Measurements from ENCODE around the gene PIEZO1. TPM values are rescaled to one million over a fixed set of nuclear protein-coding genes. Genes with fewer than 3 reads are reported as not detected.

Gene PIEZO1
- total RNA-seq, 1 donor from 2014 or later: 240 TPM

DNA sequence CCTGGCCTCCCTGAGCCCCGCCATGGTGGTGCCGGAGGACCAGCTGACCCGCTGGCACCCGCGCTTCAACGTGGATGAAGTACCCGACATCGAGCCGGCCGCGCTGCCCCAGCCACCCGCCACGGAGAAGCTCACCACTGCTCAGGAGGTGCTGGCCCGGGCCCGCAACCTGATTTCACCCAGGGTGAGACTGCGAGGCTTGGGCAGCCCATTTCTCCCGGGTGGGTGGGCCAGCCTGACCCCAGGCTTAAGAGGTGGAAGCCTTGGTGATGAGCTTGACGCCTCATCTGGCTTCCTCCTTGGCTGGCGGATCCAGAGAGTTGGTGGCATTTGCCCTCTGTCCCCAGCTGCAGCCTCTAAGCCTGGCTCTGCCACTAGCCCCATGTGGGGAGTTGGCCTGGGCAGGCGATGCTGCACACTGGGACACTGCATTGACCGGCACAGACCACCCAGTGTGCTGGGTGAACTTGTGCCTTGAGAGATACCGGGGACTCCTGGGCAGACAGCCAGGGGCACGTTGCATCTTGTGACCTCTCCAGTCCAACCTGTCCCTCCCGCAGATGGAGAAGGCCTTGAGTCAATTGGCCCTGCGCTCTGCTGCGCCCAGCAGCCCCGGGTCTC is 21.6 kb upstream of the PIEZO1 start:
- Mint-ChIP-seq H3K27me3 (ENCODE audit: low read depth) (no peaks in the 10 kb centered on the region), H3K4me3 (ENCODE audit: low read depth) (peak overlapping the region; percentile 45), H3K36me3 (ENCODE audit: low read depth) (peaks cover 56% of the 10 kb centered on the region), H3K27ac (no peak overlapping the region), H3K4me1 (ENCODE audit: low read depth) (peaks cover 9% of the 10 kb centered on the region), H3K9me3 (no peaks in the 10 kb centered on the region)
- intact Hi-C loops (cut with micrococcal nuclease): no loop called here
- no peak for DNase-seq (ENCODE audit: low spot score)

DNA sequence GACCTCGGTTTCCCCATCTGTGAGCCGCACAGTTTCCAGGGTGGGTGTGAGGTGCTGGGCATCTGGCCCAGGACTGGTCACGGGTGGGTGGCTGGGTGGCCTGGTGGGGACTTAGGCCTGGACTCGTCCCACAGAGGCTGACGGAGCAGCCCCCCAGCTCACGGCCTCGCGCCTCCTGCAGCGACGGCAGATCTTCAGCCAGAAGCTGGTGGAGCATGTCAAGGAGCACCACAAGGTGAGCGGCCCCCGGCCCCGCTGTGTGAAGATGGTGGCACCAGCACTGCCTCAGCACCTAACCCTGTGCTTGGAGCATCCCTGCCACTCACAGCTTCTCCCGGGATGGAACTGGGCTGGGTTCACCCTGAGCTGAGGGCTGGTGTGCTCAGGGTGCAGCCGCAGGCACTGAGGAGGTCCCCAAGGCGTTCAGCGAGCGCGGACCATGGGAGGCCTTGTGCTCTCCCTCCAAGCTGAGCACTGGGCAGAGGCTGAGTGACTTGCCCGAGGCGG is 20.9 kb upstream of the PIEZO1 start:
- intact Hi-C loops (cut with micrococcal nuclease): no loop called here
- H3K27ac Mint-ChIP-seq: no peak overlapping the region
- H3K36me3 Mint-ChIP-seq (ENCODE audit: low read depth): peaks cover 55% of the 10 kb centered on the region
- H3K4me1 Mint-ChIP-seq (ENCODE audit: low read depth): peaks cover 13% of the 10 kb centered on the region
- H3K4me3 Mint-ChIP-seq (ENCODE audit: low read depth): peak overlapping the region; percentile 45
- no peaks in the 10 kb centered on the region for H3K27me3 Mint-ChIP-seq (ENCODE audit: low read depth)
- DNase-seq (ENCODE audit: low spot score): no peak
- no peaks in the 10 kb centered on the region for H3K9me3 Mint-ChIP-seq

DNA sequence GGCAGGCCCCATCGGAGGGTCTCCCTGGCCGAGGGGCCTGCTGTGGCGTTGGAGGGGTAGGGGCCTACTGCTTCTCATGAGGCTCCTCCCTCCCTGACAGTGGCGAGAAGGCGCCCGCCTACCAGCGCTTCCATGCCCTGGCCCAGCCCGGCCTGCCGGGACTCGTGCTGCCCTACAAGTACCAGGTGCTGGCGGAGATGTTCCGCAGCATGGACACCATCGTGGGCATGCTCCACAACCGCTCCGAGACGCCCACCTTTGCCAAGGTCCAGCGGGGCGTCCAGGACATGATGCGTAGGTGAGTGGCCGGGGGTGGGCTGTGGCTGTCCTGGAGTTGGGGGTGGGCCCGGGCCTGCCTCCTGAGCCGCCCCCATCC is 20.3 kb upstream of the PIEZO1 start:
- Mint-ChIP-seq H3K27me3 (ENCODE audit: low read depth) (no peaks in the 10 kb centered on the region), H3K36me3 (ENCODE audit: low read depth) (peaks cover 49% of the 10 kb centered on the region), H3K4me1 (ENCODE audit: low read depth) (peaks cover 18% of the 10 kb centered on the region), H3K9me3 (no peaks in the 10 kb centered on the region), H3K27ac (no peak overlapping the region), H3K4me3 (ENCODE audit: low read depth) (peak overlapping the region; percentile 81)
- DNase-seq (ENCODE audit: low spot score): no peak
- intact Hi-C loops (cut with micrococcal nuclease): no loop called here

DNA sequence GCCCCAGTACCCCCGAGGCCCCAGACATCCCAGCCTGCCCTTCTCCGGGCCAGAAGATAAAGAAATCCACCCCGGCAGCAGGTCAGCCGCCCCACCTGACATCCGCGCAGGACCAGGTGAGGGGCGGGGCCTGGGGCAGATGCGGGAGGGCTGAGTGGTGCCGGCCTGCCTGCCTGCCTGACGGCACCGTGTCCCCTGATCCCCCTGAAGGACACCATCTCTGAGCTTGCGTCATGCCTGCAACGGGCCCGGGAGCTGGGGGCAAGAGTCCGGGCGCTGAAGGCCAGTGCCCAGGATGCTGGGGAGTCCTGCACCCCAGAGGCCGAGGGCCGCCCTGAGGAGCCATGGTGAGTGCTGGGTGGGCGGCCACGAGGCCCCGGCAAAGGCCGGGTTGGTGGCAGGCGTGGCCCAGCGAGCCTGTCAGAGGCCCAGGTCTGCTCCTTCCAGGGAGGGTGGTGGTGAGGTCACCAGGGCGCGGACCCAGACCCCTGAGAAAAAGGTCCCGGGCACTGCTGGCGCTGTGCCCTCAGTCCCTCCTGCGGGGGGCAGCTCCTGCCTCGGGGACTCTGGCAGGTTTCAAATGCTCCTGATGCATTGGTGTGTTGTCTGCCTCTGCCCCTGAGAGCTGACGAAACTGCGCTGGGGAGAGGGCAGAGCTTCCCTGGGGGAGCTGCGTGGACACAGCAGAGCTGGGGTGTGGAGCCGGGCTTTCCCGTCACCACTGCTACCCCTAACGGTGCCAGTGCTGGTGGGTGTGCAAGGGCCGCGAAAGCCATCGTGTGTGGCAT is 19.7 kb upstream of the PIEZO1 start:
- peaks cover 43% of the 10 kb centered on the region for H3K36me3 Mint-ChIP-seq (ENCODE audit: low read depth)
- peaks cover 21% of the 10 kb centered on the region for H3K4me1 Mint-ChIP-seq (ENCODE audit: low read depth)
- H3K27me3 Mint-ChIP-seq (ENCODE audit: low read depth): no peaks in the 10 kb centered on the region
- intact Hi-C loops (cut with micrococcal nuclease): loop anchor here (5.0 kb wide), 1 partner anchor 102 kb away; no protein-coding TSS in a partner anchor
- no peaks in the 10 kb centered on the region for H3K9me3 Mint-ChIP-seq
- peak overlapping the region; percentile 81 for H3K4me3 Mint-ChIP-seq (ENCODE audit: low read depth)
- DNase-seq (ENCODE audit: low spot score): peak; percentile 33
- H3K27ac Mint-ChIP-seq: peak overlapping the region; percentile 22

DNA sequence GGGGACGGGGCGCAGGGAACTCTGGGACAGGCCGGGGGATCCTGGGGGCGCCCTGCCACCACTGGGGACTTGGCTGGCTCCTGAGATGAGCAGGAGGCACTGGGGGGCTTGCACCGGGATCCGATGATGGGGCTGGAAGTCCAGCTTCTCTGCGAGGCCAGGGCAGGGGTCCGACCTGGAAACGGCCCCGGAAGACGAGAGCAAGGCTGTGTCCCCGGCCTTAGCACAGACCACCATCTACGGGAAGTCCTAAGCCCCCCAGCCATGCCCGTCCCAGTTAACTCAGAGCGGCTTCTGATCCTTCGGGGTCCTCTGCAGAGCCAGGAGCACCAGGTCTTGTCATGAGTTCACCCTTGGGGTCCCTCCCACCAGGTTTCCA is 19.1 kb upstream of the PIEZO1 start:
- Mint-ChIP-seq H3K27me3 (ENCODE audit: low read depth) (no peaks in the 10 kb centered on the region), H3K9me3 (no peaks in the 10 kb centered on the region), H3K4me1 (ENCODE audit: low read depth) (peaks cover 19% of the 10 kb centered on the region), H3K4me3 (ENCODE audit: low read depth) (peak overlapping the region; percentile 81), H3K27ac (peak overlapping the region; percentile 22), H3K36me3 (ENCODE audit: low read depth) (peaks cover 39% of the 10 kb centered on the region)
- intact Hi-C loops (cut with micrococcal nuclease): loop anchor here (5.0 kb wide), 1 partner anchor 102 kb away; no protein-coding TSS in a partner anchor
- DNase-seq (ENCODE audit: low spot score): no peak

DNA sequence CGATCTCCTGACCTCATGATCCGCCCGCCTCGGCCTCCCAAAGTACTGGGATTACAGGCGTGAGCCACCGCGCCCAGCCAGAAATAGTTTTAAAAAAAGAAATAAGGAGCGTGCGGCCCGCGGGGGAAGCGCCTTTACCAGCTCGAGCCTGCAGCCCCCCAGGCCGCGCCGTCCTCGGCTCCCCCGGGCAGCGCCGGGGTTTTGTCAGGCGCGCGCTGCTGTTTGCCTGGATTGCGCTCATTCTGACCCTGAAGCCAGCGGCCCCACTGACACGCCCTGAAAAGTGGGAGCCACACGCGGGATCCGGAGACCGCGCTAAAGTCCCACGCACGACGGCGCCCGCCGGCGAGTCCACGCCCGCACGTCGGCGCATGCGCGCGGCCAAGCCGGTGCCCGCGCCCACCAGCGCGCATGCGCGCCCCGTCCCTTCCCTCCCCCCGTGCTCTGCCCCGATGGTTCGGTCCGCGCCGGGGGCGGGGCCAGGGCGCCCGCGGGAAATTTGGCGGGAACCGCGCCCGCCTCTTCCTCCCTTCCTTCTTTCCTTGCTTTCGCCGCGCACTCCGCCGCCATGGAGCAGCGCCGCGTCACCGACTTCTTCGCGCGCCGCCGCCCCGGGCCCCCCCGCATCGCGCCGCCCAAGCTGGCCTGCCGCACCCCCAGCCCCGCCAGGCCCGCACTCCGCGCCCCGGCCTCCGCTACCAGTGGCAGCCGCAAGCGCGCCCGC is 18.4 kb upstream of the PIEZO1 start, which contains the start of gene CDT1:
CDT1 (plus strand) TSS at position 526 of the 724 bp plus-strand sequence; CDS start at position 569, 43 bp downstream.
- DNase-seq (ENCODE audit: low spot score): peak; percentile 83
- no peaks in the 10 kb centered on the region for H3K27me3 Mint-ChIP-seq (ENCODE audit: low read depth)
- H3K9me3 Mint-ChIP-seq: no peaks in the 10 kb centered on the region
- peak within 1 kb of the TSS; percentile 85 for H3K4me3 Mint-ChIP-seq (ENCODE audit: low read depth)
- H3K36me3 Mint-ChIP-seq (ENCODE audit: low read depth): peaks cover 37% of the 10 kb centered on the region
- peaks cover 18% of the 10 kb centered on the region for H3K4me1 Mint-ChIP-seq (ENCODE audit: low read depth)
- intact Hi-C loops (cut with micrococcal nuclease): loop anchor here (1.0 to 5.0 kb wide), 2 partner anchors 8 to 101 kb away; partner anchors contain the start of gene APRT
- peak within 1 kb of the TSS; percentile 84 for H3K27ac Mint-ChIP-seq

DNA sequence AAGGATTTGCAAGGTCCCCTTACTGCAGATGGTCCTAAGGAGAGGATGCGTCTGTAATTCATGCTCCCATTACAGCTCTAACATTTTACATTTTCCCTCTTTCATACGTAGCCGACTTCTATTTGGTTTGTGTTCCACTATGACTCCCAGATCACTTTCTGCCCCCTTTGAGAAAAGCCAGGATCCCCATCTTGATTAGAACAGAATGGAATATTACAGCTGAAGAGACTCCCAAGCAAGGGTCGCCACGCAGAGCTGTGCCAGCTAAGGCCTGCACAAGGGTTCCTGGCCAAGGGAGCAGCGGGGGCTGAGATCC is 15.2 kb upstream of the PIEZO1 start:
- Mint-ChIP-seq H3K4me3 (ENCODE audit: low read depth) (peak overlapping the region; percentile 31), H3K27me3 (ENCODE audit: low read depth) (no peaks in the 10 kb centered on the region), H3K27ac (peak overlapping the region; percentile 46), H3K36me3 (ENCODE audit: low read depth) (peaks cover 12% of the 10 kb centered on the region), H3K9me3 (no peaks in the 10 kb centered on the region), H3K4me1 (ENCODE audit: low read depth) (peaks cover 20% of the 10 kb centered on the region)
- intact Hi-C loops (cut with micrococcal nuclease): loop anchor here (5.0 kb wide), 1 partner anchor 98 kb away; no protein-coding TSS in a partner anchor
- no peak for DNase-seq (ENCODE audit: low spot score)

DNA sequence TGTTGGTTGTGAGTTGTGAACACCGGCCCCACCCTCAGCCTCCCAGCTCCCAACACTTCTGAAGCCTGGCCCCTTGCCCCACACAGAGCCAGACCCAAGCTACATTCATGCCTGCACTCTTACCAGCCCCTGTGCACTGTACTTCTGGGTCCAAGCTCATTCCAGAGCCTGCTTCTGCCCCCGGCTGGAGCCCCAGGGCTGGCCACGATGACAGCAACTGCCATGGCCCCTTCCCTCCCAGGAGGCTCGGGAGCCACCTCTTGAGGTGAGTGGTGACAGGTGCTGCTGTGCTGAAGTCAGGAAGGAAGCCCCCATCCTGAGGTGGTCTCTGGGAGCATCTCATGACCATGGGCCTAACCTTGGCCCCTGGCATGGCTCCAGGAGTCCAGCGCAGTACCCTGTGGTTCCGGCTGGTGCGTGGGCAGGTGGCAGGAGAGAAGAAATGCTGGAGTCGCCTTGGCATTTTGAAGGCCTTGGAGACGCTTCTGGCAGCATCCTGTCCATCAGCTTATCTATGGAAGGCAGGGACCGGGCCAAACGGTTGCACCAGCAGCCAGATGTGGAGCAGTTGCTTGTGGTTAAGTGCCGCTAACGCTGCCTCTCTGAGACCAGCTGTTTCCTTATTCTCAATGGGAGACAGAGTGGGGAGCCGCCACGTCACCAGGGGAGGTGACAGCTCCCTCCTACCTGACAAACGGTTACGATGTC is 14.7 kb upstream of the PIEZO1 start:
- H3K27ac Mint-ChIP-seq: peak overlapping the region; percentile 46
- H3K4me1 Mint-ChIP-seq (ENCODE audit: low read depth): peaks cover 25% of the 10 kb centered on the region
- H3K4me3 Mint-ChIP-seq (ENCODE audit: low read depth): peak overlapping the region; percentile 31
- peak; percentile 58 for DNase-seq (ENCODE audit: low spot score)
- no peaks in the 10 kb centered on the region for H3K27me3 Mint-ChIP-seq (ENCODE audit: low read depth)
- intact Hi-C loops (cut with micrococcal nuclease): loop anchor here (5.0 kb wide), 1 partner anchor 97 kb away; no protein-coding TSS in a partner anchor
- H3K9me3 Mint-ChIP-seq: no peaks in the 10 kb centered on the region
- H3K36me3 Mint-ChIP-seq (ENCODE audit: low read depth): peaks cover 11% of the 10 kb centered on the region

DNA sequence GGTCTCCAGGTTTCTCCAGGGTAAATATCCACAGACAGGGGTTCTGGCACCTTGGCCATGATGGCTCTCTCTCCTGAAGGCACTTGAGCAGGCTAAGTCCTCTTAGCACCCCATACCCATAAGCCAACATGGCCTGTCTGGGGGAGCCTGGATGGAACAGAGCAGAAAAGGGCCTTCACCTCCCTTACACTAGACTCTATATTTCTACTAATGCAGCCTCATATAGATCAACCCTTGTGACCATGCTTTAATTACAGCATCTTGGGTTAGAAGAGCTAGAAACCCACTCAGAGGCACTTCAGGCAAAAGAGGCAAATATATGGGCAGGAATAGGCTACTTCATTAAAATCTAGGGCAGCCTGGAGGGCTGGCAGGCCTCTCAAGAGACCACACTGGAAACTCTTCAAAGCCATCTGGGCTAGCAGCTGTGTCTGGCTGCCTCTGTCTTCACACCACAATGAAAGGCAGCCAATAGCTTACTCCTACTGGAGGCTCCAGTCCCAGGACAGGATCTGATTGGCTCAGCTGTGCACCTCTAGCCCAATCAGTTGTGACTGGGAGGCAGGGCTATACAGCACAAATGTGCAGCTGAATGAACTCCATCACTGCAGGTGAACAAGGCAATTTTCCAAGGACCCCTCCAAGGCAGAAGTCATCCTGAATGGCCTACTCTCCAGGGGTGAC is 13.9 kb upstream of the PIEZO1 start:
- no peak overlapping the region for H3K4me3 Mint-ChIP-seq (ENCODE audit: low read depth)
- H3K4me1 Mint-ChIP-seq (ENCODE audit: low read depth): peaks cover 27% of the 10 kb centered on the region
- DNase-seq (ENCODE audit: low spot score): no peak
- H3K27ac Mint-ChIP-seq: no peak overlapping the region
- peaks cover 5% of the 10 kb centered on the region for H3K36me3 Mint-ChIP-seq (ENCODE audit: low read depth)
- H3K27me3 Mint-ChIP-seq (ENCODE audit: low read depth): no peaks in the 10 kb centered on the region
- H3K9me3 Mint-ChIP-seq: no peaks in the 10 kb centered on the region
- intact Hi-C loops (cut with micrococcal nuclease): no loop called here

DNA sequence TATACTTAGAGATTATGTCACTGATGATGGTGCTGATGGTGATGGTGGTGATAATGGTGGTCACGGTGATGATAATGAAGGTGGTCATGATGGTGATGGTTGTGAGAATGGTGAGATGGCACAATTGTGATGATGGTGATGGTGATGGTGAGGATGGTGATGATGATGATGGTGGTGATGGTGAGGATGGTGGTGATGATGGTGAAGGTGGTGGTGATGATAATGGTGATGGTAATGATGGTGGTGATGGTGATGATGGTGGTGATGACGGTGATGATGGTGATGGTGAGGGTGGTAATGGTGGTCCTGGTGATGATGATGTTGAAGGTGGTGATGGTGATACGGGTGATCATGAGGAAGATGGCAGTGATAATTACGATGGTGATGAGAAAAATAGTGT is 13.1 kb upstream of the PIEZO1 start:
- H3K9me3 Mint-ChIP-seq: no peaks in the 10 kb centered on the region
- peaks cover 5% of the 10 kb centered on the region for H3K36me3 Mint-ChIP-seq (ENCODE audit: low read depth)
- no peaks in the 10 kb centered on the region for H3K27me3 Mint-ChIP-seq (ENCODE audit: low read depth)
- H3K4me1 Mint-ChIP-seq (ENCODE audit: low read depth): peaks cover 31% of the 10 kb centered on the region
- H3K27ac Mint-ChIP-seq: no peak overlapping the region
- DNase-seq (ENCODE audit: low spot score): no peak
- no peak overlapping the region for H3K4me3 Mint-ChIP-seq (ENCODE audit: low read depth)
- intact Hi-C loops (cut with micrococcal nuclease): no loop called here

DNA sequence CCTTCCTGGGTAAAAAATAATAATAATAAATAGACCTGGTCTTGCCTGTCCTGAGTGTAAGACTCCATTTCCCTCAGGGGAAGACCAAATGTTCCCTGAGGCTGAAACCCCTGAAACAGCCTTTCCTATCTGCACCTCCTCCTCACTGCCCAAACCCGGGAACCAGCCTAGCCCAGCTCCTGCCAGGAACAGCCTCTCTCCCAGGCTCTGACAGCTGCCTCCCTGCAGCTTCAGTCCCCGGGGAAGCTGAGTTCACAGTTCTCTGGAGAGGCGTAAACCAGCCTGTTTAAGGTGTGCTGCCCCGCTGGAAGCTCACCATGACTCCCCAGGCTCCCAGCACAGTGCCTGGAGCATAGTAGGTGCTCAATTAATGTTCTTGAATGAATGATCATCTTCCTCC is 11.3 kb upstream of the PIEZO1 start:
- Mint-ChIP-seq H3K9me3 (no peaks in the 10 kb centered on the region), H3K27ac (no peak overlapping the region), H3K36me3 (ENCODE audit: low read depth) (peaks cover 5% of the 10 kb centered on the region), H3K4me3 (ENCODE audit: low read depth) (no peak overlapping the region), H3K27me3 (ENCODE audit: low read depth) (no peaks in the 10 kb centered on the region), H3K4me1 (ENCODE audit: low read depth) (peaks cover 36% of the 10 kb centered on the region)
- intact Hi-C loops (cut with micrococcal nuclease): no loop called here
- no peak for DNase-seq (ENCODE audit: low spot score)
